ENCODE data around the gene NDUFA9. TPM values are rescaled to one million over a fixed set of nuclear protein-coding genes. Genes with fewer than 3 reads are reported as not detected.

NDUFA9 gene
- total RNA-seq, 1 donor from 2014 or later = 76.9 TPM

- H3K4me3 ChIP-seq (ENCODE audit: low read depth, low read length) = no peak overlapping the region
- DNase-seq (ENCODE audit: low read depth) = no peak
- no peak for TF ChIP-seq CTCF (conservative IDR thresholded peaks at IDR 0.05; ENCODE audit: low read depth, low read length)
Observed at GRCh38 chr12:4679711-4680110, 30.8 kb downstream of the NDUFA9 start.

DNA sequence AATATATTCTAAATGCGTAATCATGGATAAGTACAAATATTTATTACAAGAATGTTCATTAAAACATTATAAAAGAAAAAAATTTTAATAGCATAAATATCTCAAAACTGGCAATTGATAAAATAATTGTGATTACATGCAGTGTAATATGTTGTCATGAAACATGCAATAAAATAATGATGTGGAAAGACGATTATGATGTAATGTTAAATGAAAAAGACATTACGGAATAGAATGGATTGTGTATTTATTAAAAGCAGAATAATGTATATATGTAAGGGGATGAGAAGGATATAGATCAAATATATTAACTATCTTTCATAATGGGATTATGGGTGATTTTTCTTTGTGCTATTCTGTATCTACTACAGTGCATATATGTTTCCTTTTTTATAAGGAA, 32.8 kb downstream of the NDUFA9 start:
- H3K4me3 ChIP-seq (ENCODE audit: low read depth, low read length) = no peak overlapping the region
- DNase-seq (ENCODE audit: low read depth) = no peak
- no peak for TF ChIP-seq CTCF (conservative IDR thresholded peaks at IDR 0.05; ENCODE audit: low read depth, low read length)

DNA sequence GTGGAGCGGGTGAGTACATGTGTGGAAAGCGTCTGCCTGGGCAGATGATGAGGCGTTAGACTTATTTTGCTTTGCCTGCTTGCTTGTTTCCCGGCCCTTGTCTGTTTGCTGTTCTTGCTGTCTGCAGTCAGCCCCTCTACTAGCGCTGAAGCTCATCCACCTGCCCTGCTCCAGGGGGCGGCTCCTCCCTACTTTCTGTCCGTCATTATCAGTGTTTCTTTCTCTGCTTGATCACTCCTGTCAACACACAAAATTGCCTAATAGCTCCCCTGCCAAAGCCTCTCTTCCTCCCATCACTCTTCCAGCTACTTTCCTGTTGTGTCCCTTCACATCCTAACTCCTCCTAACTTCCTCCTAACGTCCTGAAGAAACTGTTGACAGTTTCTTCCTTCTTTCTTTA, 36.4 kb downstream of the NDUFA9 start:
- H3K4me3 ChIP-seq (ENCODE audit: low read depth, low read length) = no peak overlapping the region
- TF ChIP-seq CTCF (conservative IDR thresholded peaks at IDR 0.05; ENCODE audit: low read depth, low read length) = no peak
- no peak for DNase-seq (ENCODE audit: low read depth)

DNA sequence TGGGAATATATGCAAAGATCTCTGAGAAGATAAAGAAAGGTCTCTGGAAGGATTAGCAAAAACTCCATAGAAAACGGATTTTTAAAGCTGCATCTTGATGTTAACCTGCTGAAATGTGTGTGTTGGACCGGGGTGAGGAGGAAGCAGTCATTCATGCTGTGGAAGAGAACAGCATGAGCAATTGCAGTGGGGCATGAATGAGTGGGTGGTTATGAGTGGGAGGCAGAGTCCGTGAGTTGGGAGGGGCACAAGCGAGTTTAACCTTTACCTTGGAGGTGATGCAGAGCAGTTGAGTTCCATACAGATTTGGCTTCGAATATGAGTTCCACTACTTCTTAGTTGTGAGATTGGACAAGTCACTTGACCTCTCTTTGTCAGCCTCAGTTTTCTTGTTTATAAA, 41.8 kb downstream of the NDUFA9 start:
- DNase-seq (ENCODE audit: low read depth) = no peak
- TF ChIP-seq CTCF (conservative IDR thresholded peaks at IDR 0.05; ENCODE audit: low read depth, low read length) = no peak
- no peak overlapping the region for H3K4me3 ChIP-seq (ENCODE audit: low read depth, low read length)

Other genes with a start within 250 kb of the NDUFA9 start
- not detected in 2 replicates for gene FGF6, start 203.3 kb upstream of the NDUFA9 start, total RNA-seq
- gene RAD51AP1, start 110.2 kb upstream of the NDUFA9 start, total RNA-seq = 36.8 and 62.7 TPM in 2 replicates
- gene DYRK4, start 86.9 kb upstream of the NDUFA9 start, total RNA-seq = 31.5 and 38.9 TPM in 2 replicates
- 0.06 and 1.0 TPM in 2 replicates for gene AKAP3, start 63 bp upstream of the NDUFA9 start, total RNA-seq
- gene GALNT8, start 71.3 kb downstream of the NDUFA9 start, total RNA-seq = 0.58 and 1.5 TPM in 2 replicates

Data from epithelial cell of proximal tubule (primary cell).